ENCODE measurements around the gene EHBP1.

The EHBP1 gene

DNA sequence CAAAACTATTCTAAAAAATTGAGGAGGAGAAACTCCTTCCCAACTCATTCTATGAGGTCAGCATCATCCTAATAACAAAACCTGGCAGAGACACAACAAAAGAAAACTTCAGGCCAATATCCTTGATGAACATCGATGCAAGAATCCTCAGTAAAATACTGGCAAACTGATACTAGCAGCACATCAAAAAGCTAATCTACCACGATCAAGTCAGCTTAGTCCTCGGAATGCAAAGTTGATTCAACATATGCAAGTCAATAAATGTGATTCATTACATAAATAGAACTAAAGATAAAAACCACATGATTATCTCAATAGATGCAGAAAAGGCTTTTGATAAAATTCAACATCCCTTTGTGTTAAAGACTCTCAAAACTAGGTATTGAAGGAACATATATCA lies 63.1 kb downstream of the EHBP1 start:
- Mint-ChIP-seq H3K27ac (no peak overlapping the region), H3K4me1 (ENCODE audit: low read depth) (no peaks in the 10 kb centered on the region), H3K27me3 (no peaks in the 10 kb centered on the region), H3K36me3 (ENCODE audit: low read depth) (peaks cover 9% of the 10 kb centered on the region), H3K4me3 (no peak overlapping the region), H3K9me3 (peaks cover 3% of the 10 kb centered on the region)

DNA sequence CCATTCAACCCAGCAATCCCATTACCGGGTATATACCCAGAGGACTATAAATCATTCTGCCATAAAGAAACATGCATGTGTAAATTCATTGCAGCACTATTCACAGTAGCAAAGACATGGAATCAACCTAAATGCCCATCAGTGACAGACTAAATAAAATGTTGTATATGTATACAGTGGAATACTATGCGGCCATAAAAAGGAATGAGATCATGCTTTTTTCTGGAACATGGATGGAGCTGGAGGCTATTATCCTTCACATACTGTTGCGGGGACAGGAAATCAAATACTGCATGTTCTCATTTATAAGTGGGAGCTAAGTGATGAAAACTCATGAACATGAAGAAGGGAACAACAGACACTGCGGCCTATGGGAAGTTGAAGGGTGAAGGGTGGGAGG lies 65.1 kb downstream of the EHBP1 start:
- Mint-ChIP-seq H3K27ac (no peak overlapping the region), H3K9me3 (peaks cover 3% of the 10 kb centered on the region), H3K36me3 (ENCODE audit: low read depth) (peaks cover 9% of the 10 kb centered on the region), H3K4me3 (no peak overlapping the region), H3K4me1 (ENCODE audit: low read depth) (no peaks in the 10 kb centered on the region), H3K27me3 (no peaks in the 10 kb centered on the region)

DNA sequence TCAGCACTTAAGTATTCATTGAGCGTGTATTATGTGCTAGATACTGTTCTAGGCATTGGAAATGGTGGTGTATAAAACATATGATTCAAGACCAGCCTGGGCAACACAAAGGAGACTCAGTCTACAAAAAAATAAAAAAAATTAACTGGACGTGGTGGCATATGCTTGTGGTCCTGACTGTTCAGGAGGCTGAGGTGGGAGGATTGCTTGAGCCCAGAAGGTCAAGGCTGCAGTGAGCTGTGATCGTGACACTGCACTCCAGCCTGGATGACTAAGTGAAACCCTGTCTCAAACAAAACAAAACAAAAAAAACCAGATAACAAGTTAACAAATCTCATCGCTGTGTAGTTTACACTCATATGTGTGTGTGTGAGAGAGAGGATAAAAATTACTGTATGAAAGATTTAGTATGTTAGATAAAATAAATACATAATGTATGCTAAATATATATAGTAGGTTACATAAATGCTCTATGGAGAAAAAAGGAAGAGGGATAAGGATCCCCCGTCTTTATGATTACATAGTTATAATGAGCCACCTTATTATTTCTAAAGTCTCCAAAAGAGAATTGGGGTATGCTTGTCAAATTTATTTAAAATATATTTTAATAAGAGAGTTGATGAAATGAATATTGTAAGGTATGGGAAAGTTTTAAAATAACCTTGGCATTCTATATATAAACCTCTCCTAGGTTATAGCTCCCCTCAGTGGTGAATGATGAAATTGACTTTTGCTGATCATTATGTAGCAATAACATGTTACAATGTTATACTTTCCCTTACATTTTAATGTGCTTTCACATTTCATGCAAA lies 69.2 kb downstream of the EHBP1 start:
- no peaks in the 10 kb centered on the region for H3K4me1 Mint-ChIP-seq (ENCODE audit: low read depth)
- no peak overlapping the region for H3K27ac Mint-ChIP-seq
- no peaks in the 10 kb centered on the region for H3K27me3 Mint-ChIP-seq
- H3K4me3 Mint-ChIP-seq: no peak overlapping the region
- H3K36me3 Mint-ChIP-seq (ENCODE audit: low read depth): peaks cover 5% of the 10 kb centered on the region
- H3K9me3 Mint-ChIP-seq: no peaks in the 10 kb centered on the region

DNA sequence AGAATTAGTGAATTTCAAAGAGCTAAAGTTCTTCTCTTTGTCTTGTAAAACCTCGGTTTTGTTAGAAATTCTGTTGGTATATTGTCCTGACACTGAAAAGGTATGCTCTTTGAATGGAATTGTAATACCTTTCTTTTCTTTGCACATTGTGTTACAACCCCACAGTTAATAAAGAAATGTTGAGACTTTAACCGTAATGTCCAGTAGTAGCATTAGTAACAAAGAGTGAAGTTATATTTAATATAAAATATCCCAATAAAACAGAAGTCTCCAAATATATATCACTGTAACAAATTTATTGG lies 69.8 kb downstream of the EHBP1 start:
- no peak overlapping the region for H3K4me3 Mint-ChIP-seq

DNA sequence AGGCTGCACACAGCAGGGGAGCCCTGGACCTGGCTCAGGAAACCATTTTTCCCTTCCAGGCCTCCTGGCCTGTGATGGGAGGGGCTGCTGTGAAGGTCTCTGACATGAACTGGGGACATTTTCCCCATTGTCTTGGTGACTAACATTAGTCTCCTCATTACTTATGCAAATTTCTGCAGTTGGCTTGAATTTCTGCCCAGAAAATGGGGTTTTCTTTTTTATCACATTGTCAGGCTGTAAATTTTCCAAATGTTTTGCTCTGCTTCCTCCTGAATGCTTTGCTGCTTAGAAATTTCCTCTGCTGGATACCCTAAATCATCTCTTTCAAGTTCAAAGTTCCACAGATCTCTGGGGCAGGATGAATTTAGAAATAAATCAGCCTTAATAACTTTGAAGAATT lies 78.2 kb downstream of the EHBP1 start:
- Mint-ChIP-seq H3K4me3 (no peak overlapping the region), H3K36me3 (ENCODE audit: low read depth) (peaks cover 8% of the 10 kb centered on the region), H3K27ac (no peak overlapping the region), H3K9me3 (no peaks in the 10 kb centered on the region), H3K27me3 (no peaks in the 10 kb centered on the region), H3K4me1 (ENCODE audit: low read depth) (peaks cover 6% of the 10 kb centered on the region)

More for the DNA sequence above, 69.8 kb downstream of the EHBP1 start:
- no peaks in the 10 kb centered on the region for H3K27me3 Mint-ChIP-seq
- no peaks in the 10 kb centered on the region for H3K4me1 Mint-ChIP-seq (ENCODE audit: low read depth)
- no peak overlapping the region for H3K27ac Mint-ChIP-seq
- no peaks in the 10 kb centered on the region for H3K9me3 Mint-ChIP-seq
- H3K36me3 Mint-ChIP-seq (ENCODE audit: low read depth): peaks cover 5% of the 10 kb centered on the region

DNA sequence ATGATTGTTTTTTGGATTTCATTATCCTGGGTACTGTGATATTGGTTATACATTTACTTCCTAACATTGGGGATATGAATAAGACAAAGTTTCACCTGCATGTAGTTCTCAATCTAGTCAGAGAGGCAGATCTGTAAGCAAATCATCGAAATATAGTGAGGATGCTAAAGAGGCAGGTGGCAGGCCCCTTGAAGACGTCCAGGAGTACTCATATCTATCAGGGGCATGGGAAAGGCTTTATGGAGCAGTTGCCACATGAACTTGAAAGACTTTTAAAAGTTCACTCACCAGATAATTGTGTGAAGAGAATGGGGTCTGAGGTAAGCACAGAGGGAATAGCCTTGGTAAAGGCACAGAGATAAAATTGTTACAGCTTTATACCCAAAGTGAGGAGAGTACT lies 78.8 kb downstream of the EHBP1 start:
- Mint-ChIP-seq H3K4me1 (ENCODE audit: low read depth) (peaks cover 6% of the 10 kb centered on the region), H3K36me3 (ENCODE audit: low read depth) (peaks cover 8% of the 10 kb centered on the region), H3K27me3 (no peaks in the 10 kb centered on the region), H3K9me3 (no peaks in the 10 kb centered on the region), H3K27ac (no peak overlapping the region), H3K4me3 (no peak overlapping the region)

DNA sequence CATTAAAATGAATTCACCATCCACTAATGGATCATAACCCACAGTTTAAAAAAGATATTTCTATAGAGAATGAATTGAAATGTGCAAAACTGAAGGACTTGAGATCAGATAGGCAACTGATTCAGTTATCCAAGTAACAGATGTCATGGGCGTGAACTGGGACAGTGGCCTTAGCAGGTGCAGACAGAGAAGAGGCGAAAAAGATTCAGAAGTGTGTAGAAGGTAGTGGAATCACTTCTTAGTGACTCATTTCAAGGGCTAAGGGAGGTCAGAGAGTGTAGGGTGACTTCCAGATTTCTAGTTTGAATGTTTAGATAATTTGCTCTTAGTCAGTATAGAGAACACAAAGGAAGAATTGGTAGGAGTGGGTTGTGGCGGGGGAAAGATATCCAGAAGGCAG lies 79.7 kb downstream of the EHBP1 start:
- H3K27me3 Mint-ChIP-seq: no peaks in the 10 kb centered on the region
- peaks cover 6% of the 10 kb centered on the region for H3K4me1 Mint-ChIP-seq (ENCODE audit: low read depth)
- H3K4me3 Mint-ChIP-seq: no peak overlapping the region
- H3K36me3 Mint-ChIP-seq (ENCODE audit: low read depth): peaks cover 8% of the 10 kb centered on the region
- no peak overlapping the region for H3K27ac Mint-ChIP-seq
- H3K9me3 Mint-ChIP-seq: no peaks in the 10 kb centered on the region

DNA sequence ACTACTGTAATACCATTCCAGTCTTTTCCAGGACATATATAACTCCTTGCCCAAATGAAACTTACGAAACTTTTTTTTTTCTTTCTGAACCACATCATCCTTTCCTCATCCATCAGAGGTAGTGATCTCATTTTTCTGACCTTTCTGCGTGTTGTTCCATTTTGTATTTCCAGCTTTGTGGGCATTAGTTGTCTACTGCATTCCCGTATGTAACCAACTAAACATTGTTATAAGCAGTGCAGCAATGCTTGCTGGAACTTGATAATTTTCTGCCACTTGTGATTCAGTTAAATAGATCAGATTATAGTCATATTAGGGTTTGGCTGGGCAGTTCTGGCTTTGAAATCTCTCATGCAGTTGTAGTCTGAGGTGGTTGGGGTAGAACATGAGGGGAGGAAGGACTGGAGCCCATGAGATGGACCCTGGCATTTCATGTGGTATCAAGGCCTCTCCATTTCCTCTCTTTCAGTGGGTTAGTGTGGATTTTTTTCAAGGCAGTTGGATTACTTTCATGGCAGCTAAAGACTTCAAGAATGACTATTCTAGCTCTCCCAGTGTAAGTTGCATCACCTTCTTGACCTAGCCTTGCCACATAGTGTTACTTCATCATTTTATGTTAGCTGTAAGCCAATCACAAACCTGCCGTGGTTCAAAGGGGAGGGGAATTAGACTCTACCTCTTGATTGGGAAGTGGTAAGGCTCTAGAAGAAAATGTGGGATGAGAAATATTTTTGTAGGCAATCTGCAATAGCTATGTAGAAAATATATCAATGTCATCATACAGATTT lies 80.5 kb downstream of the EHBP1 start:
- Mint-ChIP-seq H3K4me3 (no peak overlapping the region), H3K4me1 (ENCODE audit: low read depth) (peaks cover 6% of the 10 kb centered on the region), H3K36me3 (ENCODE audit: low read depth) (peaks cover 8% of the 10 kb centered on the region), H3K9me3 (no peaks in the 10 kb centered on the region), H3K27me3 (no peaks in the 10 kb centered on the region), H3K27ac (no peak overlapping the region)

DNA sequence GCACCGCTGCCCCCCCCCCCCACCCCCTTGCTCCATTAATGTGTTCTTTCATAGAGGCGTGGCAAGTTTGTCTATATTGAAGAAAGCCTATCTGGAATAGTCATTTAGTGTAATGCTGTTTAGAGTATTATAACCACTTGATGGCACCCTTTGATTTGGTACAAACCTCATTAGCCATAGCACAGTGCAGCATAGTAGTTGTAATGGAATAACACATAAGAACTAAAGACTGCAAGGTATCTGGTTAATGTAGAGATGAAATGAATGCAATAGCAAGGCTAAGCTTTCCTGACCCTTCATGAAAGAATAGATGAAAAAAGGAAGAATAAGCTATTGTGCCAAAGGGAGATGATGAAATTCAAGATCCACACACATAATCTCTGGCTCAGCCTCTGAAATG lies 81.9 kb downstream of the EHBP1 start:
- no peaks in the 10 kb centered on the region for H3K27me3 Mint-ChIP-seq
- H3K27ac Mint-ChIP-seq: no peak overlapping the region
- H3K4me3 Mint-ChIP-seq: no peak overlapping the region
- peaks cover 6% of the 10 kb centered on the region for H3K4me1 Mint-ChIP-seq (ENCODE audit: low read depth)
- H3K9me3 Mint-ChIP-seq: no peaks in the 10 kb centered on the region
- H3K36me3 Mint-ChIP-seq (ENCODE audit: low read depth): peaks cover 8% of the 10 kb centered on the region

DNA sequence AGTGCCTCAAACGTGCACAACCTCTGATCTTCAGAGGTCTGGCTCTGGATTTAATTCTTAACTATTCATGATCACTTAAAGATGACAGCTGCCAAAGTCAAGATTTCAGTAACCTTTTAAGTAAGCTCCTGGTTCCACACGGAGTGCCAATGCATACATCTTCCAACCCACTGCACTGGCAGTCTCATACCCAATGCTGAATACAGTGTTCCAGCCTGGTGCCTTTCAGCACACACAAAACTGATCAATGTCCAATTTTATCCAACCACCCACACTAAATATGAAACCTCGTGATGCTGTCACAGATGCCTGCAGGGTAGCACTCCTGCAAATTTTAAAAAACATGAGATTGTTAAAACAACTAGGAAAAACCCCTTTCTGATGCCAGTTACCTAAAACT lies 84.0 kb downstream of the EHBP1 start:
- no peak overlapping the region for H3K27ac Mint-ChIP-seq
- H3K9me3 Mint-ChIP-seq: no peaks in the 10 kb centered on the region
- H3K4me1 Mint-ChIP-seq (ENCODE audit: low read depth): peaks cover 6% of the 10 kb centered on the region
- H3K36me3 Mint-ChIP-seq (ENCODE audit: low read depth): no peaks in the 10 kb centered on the region
- no peak overlapping the region for H3K4me3 Mint-ChIP-seq
- no peaks in the 10 kb centered on the region for H3K27me3 Mint-ChIP-seq

DNA sequence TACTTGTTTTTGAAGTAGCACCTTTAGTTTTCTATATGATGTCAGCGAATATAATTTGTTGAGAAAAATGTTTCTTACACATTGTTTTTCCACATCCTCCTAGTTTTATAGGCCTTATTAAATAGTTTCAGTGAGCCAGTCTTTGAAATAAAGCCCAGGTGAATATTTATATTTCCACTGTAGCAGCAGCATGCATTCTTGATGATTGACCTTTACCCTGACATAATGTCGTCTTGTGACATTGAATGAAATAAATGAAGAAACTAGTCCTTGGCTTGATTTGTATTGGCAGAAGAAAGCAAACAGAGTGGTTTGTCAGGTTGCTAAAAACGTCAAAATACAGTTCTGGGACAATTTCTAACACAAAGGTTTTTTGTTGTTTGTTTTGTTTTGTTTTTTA lies 84.4 kb downstream of the EHBP1 start:
- Mint-ChIP-seq H3K9me3 (no peaks in the 10 kb centered on the region), H3K36me3 (ENCODE audit: low read depth) (no peaks in the 10 kb centered on the region), H3K4me1 (ENCODE audit: low read depth) (peaks cover 6% of the 10 kb centered on the region), H3K27ac (no peak overlapping the region), H3K27me3 (no peaks in the 10 kb centered on the region), H3K4me3 (no peak overlapping the region)

DNA sequence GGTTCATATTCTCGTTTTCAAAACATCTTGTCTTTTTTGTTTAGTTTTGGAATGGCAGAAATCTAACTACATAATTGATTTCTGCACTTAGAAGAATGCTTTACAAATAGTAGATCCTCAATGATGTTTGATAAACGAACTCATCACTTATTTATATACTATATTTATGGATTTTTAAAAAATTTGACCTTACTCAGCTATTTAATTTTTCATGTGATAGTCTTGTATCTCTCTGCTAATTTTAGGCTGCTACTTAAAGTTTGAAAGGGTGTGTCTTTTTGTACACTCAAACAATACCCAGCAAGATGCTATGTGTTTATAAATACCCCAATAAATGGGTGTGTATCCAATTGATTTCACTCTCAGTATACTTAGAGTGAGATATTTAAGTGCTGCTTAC lies 86.9 kb downstream of the EHBP1 start:
- no peaks in the 10 kb centered on the region for H3K4me1 Mint-ChIP-seq (ENCODE audit: low read depth)
- H3K4me3 Mint-ChIP-seq: no peak overlapping the region
- H3K9me3 Mint-ChIP-seq: no peaks in the 10 kb centered on the region
- no peak overlapping the region for H3K27ac Mint-ChIP-seq
- H3K27me3 Mint-ChIP-seq: no peaks in the 10 kb centered on the region
- no peaks in the 10 kb centered on the region for H3K36me3 Mint-ChIP-seq (ENCODE audit: low read depth)

DNA sequence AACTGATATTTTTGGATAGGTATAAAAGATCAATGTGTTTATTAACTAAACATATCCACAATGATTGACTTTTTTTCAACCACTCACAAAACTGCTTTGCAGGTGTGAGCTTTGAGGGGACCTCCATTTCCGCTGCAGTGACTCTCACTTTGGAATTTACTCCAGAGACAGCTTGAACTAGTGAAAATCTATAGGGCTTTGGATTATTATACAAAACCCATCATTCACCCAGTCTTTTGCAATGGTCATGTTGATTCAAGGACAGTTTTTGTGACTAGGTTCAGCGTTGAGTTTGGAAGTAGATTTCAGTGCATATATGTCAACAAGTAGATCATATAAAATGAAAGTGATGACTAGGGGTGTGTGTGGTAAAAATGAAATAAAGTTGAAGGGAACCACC lies 87.7 kb downstream of the EHBP1 start:
- H3K4me1 Mint-ChIP-seq (ENCODE audit: low read depth): no peaks in the 10 kb centered on the region
- H3K27ac Mint-ChIP-seq: no peak overlapping the region
- H3K4me3 Mint-ChIP-seq: no peak overlapping the region
- no peaks in the 10 kb centered on the region for H3K27me3 Mint-ChIP-seq
- peaks cover 3% of the 10 kb centered on the region for H3K9me3 Mint-ChIP-seq
- no peaks in the 10 kb centered on the region for H3K36me3 Mint-ChIP-seq (ENCODE audit: low read depth)

DNA sequence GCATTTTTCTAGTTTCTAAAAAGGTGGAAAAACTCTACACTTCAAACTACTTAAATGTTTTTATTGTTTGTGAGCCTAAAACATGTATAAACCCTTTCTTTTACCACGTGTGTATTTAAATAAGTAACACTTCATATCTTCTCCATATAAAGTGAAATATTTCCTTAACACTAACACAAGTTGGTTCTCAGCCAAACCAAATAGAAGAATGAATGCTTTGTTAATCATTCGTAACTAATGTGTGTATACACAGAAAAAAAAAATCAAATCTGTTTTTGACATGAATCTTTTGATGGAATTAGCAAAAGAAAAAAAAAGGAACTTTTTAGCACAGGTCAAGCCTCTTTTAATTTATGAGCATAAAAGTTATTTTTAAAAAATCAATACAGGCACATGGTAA lies 89.3 kb downstream of the EHBP1 start:
- H3K27ac Mint-ChIP-seq: no peak overlapping the region
- no peak overlapping the region for H3K4me3 Mint-ChIP-seq
- peaks cover 5% of the 10 kb centered on the region for H3K4me1 Mint-ChIP-seq (ENCODE audit: low read depth)
- H3K9me3 Mint-ChIP-seq: peaks cover 3% of the 10 kb centered on the region
- no peaks in the 10 kb centered on the region for H3K27me3 Mint-ChIP-seq
- no peaks in the 10 kb centered on the region for H3K36me3 Mint-ChIP-seq (ENCODE audit: low read depth)

DNA sequence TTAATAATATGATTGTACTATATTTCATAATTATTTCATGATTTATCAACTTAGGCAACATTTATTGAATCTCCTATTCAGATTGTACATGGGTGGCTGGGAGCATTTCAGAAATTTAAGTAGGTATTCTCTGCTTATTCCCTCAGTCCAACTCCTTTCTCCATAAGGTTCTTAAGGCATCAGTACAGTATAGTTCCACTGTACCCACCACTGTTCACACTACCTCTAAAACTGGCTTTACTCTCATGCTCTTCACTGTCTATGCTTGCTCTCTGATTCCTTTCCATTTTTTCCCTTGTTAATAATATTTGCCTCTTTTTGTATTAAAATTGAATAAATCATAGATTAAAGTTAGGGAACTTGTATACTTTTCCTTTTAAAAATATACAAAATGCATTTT lies 89.8 kb downstream of the EHBP1 start:
- H3K27ac Mint-ChIP-seq: no peak overlapping the region
- no peaks in the 10 kb centered on the region for H3K27me3 Mint-ChIP-seq
- H3K4me3 Mint-ChIP-seq: no peak overlapping the region
- H3K9me3 Mint-ChIP-seq: peaks cover 3% of the 10 kb centered on the region
- no peaks in the 10 kb centered on the region for H3K36me3 Mint-ChIP-seq (ENCODE audit: low read depth)
- peaks cover 11% of the 10 kb centered on the region for H3K4me1 Mint-ChIP-seq (ENCODE audit: low read depth)

DNA sequence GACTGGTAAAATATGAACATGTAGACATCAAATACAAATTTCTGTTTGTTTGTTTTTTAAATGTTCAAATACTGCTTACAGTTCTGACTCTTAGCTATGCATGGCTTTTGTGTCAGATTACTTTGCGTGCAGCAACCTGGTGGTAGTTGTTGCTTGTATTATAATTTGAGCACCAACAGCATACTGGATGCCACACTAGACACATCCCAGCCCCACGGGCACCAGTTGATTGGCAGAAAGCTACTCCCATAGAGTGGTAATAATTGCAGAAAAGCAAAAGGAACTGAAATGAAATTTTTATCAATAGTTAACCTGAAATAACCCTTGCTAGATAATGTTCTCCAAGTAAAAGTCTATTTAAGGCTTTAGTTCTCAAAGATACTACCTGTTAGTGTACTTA lies 91.6 kb downstream of the EHBP1 start:
- Mint-ChIP-seq H3K27me3 (no peaks in the 10 kb centered on the region), H3K4me3 (no peak overlapping the region), H3K27ac (no peak overlapping the region), H3K9me3 (peaks cover 3% of the 10 kb centered on the region), H3K36me3 (ENCODE audit: low read depth) (no peaks in the 10 kb centered on the region), H3K4me1 (ENCODE audit: low read depth) (peaks cover 26% of the 10 kb centered on the region)

All from stimulated activated naive CD8-positive, alpha-beta T cell treated with anti-CD3 and anti-CD28 coated beads, Interleukin-15, Interleukin-2, amounts not matched to agents 100 ng/mL and 50 ng/mL, for 24 hours (primary cell).